Mesenchymal stem cell (in vitro differentiated cells and primary cell): ENCODE results near the gene FUBP3.
A peak's percentile ranks its signal among the peaks of the same experiment; 100 is the strongest.

ENCODE experiments used
- DNase-seq: peaks from one replicate; pipeline ENCODE4 v3.0.0-alpha.2; 2013
- H2AFZ ChIP-seq: one replicate; pipeline ENCODE4 v1.6.1; 2013; ENCODE audit warnings: low read depth, mild to moderate bottlenecking, control low read depth, inconsistent platforms, low read length, moderate library complexity
- H2AK5ac ChIP-seq: 2 replicates; pipeline ENCODE4 v1.6.1; 2013; ENCODE audit warnings: low read length, moderate library complexity, mild to moderate bottlenecking, inconsistent platforms; ENCODE audit not compliant: severe bottlenecking
- H2BK120ac ChIP-seq: one replicate; pipeline ENCODE4 v1.6.1; 2013; ENCODE audit warnings: low read depth, mild to moderate bottlenecking, inconsistent platforms, low read length, moderate library complexity
- H2BK12ac ChIP-seq, 2 experiments: one replicate each; pipeline ENCODE4 v1.6.1; 2013; ENCODE audit warnings: inconsistent platforms in 2 of 2, low read length in 2 of 2, mild to moderate bottlenecking in 2 of 2, moderate library complexity in 2 of 2, control low read depth in 1 of 2
- H2BK15ac ChIP-seq: one replicate; pipeline ENCODE4 v1.6.1; 2013; ENCODE audit warnings: mild to moderate bottlenecking, low read depth, inconsistent platforms; ENCODE audit not compliant: poor library complexity, severe bottlenecking
- H2BK5ac ChIP-seq: 2 replicates; pipeline ENCODE4 v1.6.1; 2013; ENCODE audit warnings: low read depth, mild to moderate bottlenecking, low read length, control low read depth, inconsistent platforms; ENCODE audit not compliant: poor library complexity, severe bottlenecking
- H3K14ac ChIP-seq, 2 experiments: one replicate each; pipeline ENCODE4 v1.6.1; 2013; ENCODE audit warnings: inconsistent platforms in 2 of 2, low read length in 2 of 2, control low read depth in 1 of 2, mild to moderate bottlenecking in 1 of 2, moderate library complexity in 1 of 2
- H3K18ac ChIP-seq, 2 experiments: one replicate each; pipeline ENCODE4 v1.6.1; 2013; ENCODE audit warnings: inconsistent platforms in 2 of 2, low read length in 2 of 2, control low read depth in 1 of 2, low read depth in 1 of 2, mild to moderate bottlenecking in 1 of 2
- H3K23ac ChIP-seq, 2 experiments: one replicate each; pipeline ENCODE4 v1.6.1; 2013; ENCODE audit warnings: inconsistent platforms in 2 of 2, low read length in 2 of 2, mild to moderate bottlenecking in 2 of 2, moderate library complexity in 2 of 2, control low read depth in 1 of 2
- H3K27ac ChIP-seq: 2 replicates; pipeline ENCODE4 v1.5.1; 2013; ENCODE audit warnings: mild to moderate bottlenecking, moderate library complexity, low read length, control low read depth, inconsistent platforms; ENCODE audit not compliant: poor library complexity, severe bottlenecking
- H3K27me3 ChIP-seq, 2 experiments: 2 replicates each; pipeline versions ENCODE4 v1.6.1 to v1.7.0; 2013; ENCODE audit warnings: low read length in 2 of 2, mild to moderate bottlenecking in 2 of 2, moderate library complexity in 2 of 2, control low read depth in 1 of 2, inconsistent platforms in 1 of 2; ENCODE audit not compliant: control insufficient read depth in 1 of 2, insufficient read depth in 1 of 2
- H3K36me3 ChIP-seq, 2 experiments: 2 replicates each; pipeline versions ENCODE4 v1.6.1 to v1.7.0; 2013; ENCODE audit warnings: low read length in 2 of 2, control low read depth in 1 of 2, inconsistent platforms in 1 of 2, low read depth in 1 of 2, mild to moderate bottlenecking in 1 of 2; ENCODE audit not compliant: insufficient read depth in 2 of 2, control insufficient read depth in 1 of 2
- H3K4ac ChIP-seq, 2 experiments: one replicate each; pipeline ENCODE4 v1.6.1; 2013; ENCODE audit warnings: inconsistent platforms in 2 of 2, low read length in 2 of 2, mild to moderate bottlenecking in 2 of 2, moderate library complexity in 2 of 2, control low read depth in 1 of 2, low read depth in 1 of 2
- H3K4me1 ChIP-seq: 2 replicates; pipeline ENCODE4 v1.6.1; 2013; ENCODE audit warnings: low read depth, low read length, control low read depth; ENCODE audit not compliant: control insufficient read depth, insufficient read depth
- H3K4me2 ChIP-seq: 2 replicates; pipeline ENCODE4 v1.6.1; 2013; ENCODE audit warnings: low read length, mild to moderate bottlenecking, inconsistent platforms; ENCODE audit not compliant: poor library complexity, severe bottlenecking
- H3K4me3 ChIP-seq, 2 experiments: 2 replicates each; pipeline versions ENCODE4 v1.5.1 to v1.7.0; 2013; ENCODE audit warnings: low read length in 2 of 2, mild to moderate bottlenecking in 2 of 2, control low read depth in 1 of 2, low read depth in 1 of 2; ENCODE audit not compliant: insufficient read depth in 1 of 2
- H3K79me1 ChIP-seq: replicated peaks from 2 replicates; pipeline ENCODE4 v1.6.1; 2013; ENCODE audit warnings: mild to moderate bottlenecking, control low read depth, low read length, inconsistent platforms; ENCODE audit not compliant: poor library complexity, severe bottlenecking
- H3K9ac ChIP-seq: 2 replicates; pipeline ENCODE4 v1.7.0; 2013; ENCODE audit warnings: mild to moderate bottlenecking, low read length, moderate library complexity
- H3K9me3 ChIP-seq: 2 replicates; pipeline ENCODE4 v1.7.0; 2013; ENCODE audit warnings: mild to moderate bottlenecking, low read length; ENCODE audit not compliant: control insufficient read depth
- H4K8ac ChIP-seq: one replicate; pipeline ENCODE4 v1.6.1; 2013; ENCODE audit warnings: inconsistent platforms, mild to moderate bottlenecking, low read length, moderate library complexity
- H4K91ac ChIP-seq: one replicate; pipeline ENCODE4 v1.6.1; 2013; ENCODE audit warnings: mild to moderate bottlenecking, low read length, inconsistent platforms
- WGBS: methylation state at CpG from one replicate; pipeline ENCODE4 v1.1.7; 2013; ENCODE audit warnings: mixed read lengths; 5-methylcytosine and 5-hydroxymethylcytosine counted together

FUBP3 gene

GRCh38 chr9:130663977-130664250 is 84.5 kb downstream of the FUBP3 start:
- no peak overlapping the region for H3K27ac ChIP-seq
- H3K4me3 ChIP-seq = no peak overlapping the region
- 0% methylated on average over 2 of the region's 19 CpGs for WGBS
- no peak overlapping the region for H2BK120ac ChIP-seq
- H2AFZ ChIP-seq = no peak overlapping the region
- H4K91ac ChIP-seq = no peak overlapping the region
- H3K4me1 ChIP-seq = peaks cover 44% of the 10 kb centered on the region
- no peak overlapping the region for H4K8ac ChIP-seq
- peak overlapping the region in 1 of 2 experiments; percentile 39 for H3K23ac ChIP-seq
- H3K4ac ChIP-seq = no peak overlapping the region
- H3K9me3 ChIP-seq = peaks cover 1% of the 10 kb centered on the region
- peak overlapping the region; percentile 38 for H2BK15ac ChIP-seq
- no peaks in the 10 kb centered on the region for H3K79me1 ChIP-seq
- H3K27me3 ChIP-seq = peaks cover 92 to 95% of the 10 kb centered on the region in 2 experiments
- H2AK5ac ChIP-seq = no peak overlapping the region
- no peak overlapping the region for H3K14ac ChIP-seq
- no peak overlapping the region for H2BK5ac ChIP-seq
- H3K18ac ChIP-seq = no peak overlapping the region
- no peak overlapping the region for H2BK12ac ChIP-seq
- no peak overlapping the region for H3K4me2 ChIP-seq
- no peak for DNase-seq
- no peak overlapping the region for H3K9ac ChIP-seq
- H3K36me3 ChIP-seq = no peaks in the 10 kb centered on the region

- H3K23ac ChIP-seq = peak within 1 kb of the TSS; percentile 39 to 70
- no peak within 1 kb of the TSS for H3K4ac ChIP-seq
- no peak within 1 kb of the TSS for H4K91ac ChIP-seq
- no peak within 1 kb of the TSS for H3K18ac ChIP-seq
- peaks cover 87 to 90% of the 10 kb centered on the region in 2 experiments for H3K27me3 ChIP-seq
- H3K4me2 ChIP-seq = peak within 1 kb of the TSS; percentile 21
- no peaks in the 10 kb centered on the region for H3K79me1 ChIP-seq
- no peak for DNase-seq
- H2BK120ac ChIP-seq = no peak within 1 kb of the TSS
- peaks cover 44% of the 10 kb centered on the region for H3K4me1 ChIP-seq
- no peak within 1 kb of the TSS for H3K14ac ChIP-seq
- H2BK15ac ChIP-seq = peak within 1 kb of the TSS; percentile 38
- no peak within 1 kb of the TSS for H2AK5ac ChIP-seq
- H3K9me3 ChIP-seq = no peaks in the 10 kb centered on the region
- H2BK5ac ChIP-seq = no peak within 1 kb of the TSS
- no peak within 1 kb of the TSS for H2BK12ac ChIP-seq
- no peaks in the 10 kb centered on the region for H3K36me3 ChIP-seq
- 2% methylated on average over 73 of the region's 76 CpGs for WGBS
- no peak within 1 kb of the TSS for H3K4me3 ChIP-seq
- no peak within 1 kb of the TSS for H2AFZ ChIP-seq
- no peak within 1 kb of the TSS for H3K9ac ChIP-seq
- no peak within 1 kb of the TSS for H4K8ac ChIP-seq
- H3K27ac ChIP-seq = no peak within 1 kb of the TSS
These were observed 85.1 kb downstream of the FUBP3 start, which contains the start of gene PRDM12 for GRCh38 chr9:130664251-130665028. PRDM12 (plus strand) TSS chr9:130664594; CDS start chr9:130664654, 60 bp downstream.

GRCh38 chr9:130665029-130665430 is 85.7 kb downstream of the FUBP3 start:
- DNase-seq = no peak
- H4K91ac ChIP-seq = no peak overlapping the region
- WGBS = 3% methylated on average over 15 of the region's 26 CpGs

GRCh38 chr9:130665431-130666392 is 86.3 kb downstream of the FUBP3 start:
- Histone ChIP-seq H3K9ac (no peak overlapping the region), H2BK5ac (no peak overlapping the region), H3K27ac (no peak overlapping the region), H3K4ac (no peak overlapping the region), H3K9me3 (no peaks in the 10 kb centered on the region), H2BK15ac (no peak overlapping the region), H4K8ac (no peak overlapping the region), H2BK12ac (no peak overlapping the region), H3K36me3 (no peaks in the 10 kb centered on the region), H3K18ac (no peak overlapping the region), H4K91ac (no peak overlapping the region), H3K4me1 (peaks cover 37% of the 10 kb centered on the region), H3K27me3 (peaks cover 79 to 87% of the 10 kb centered on the region in 2 experiments), H2AFZ (no peak overlapping the region), H2AK5ac (no peak overlapping the region), H2BK120ac (no peak overlapping the region), H3K4me2 (peak overlapping the region; percentile 24), H3K14ac (no peak overlapping the region), H3K23ac (no peak overlapping the region), H3K4me3 (no peak overlapping the region), H3K79me1 (no peaks in the 10 kb centered on the region)
- no peak for DNase-seq
- 7% methylated on average over 61 of the region's 61 CpGs for WGBS

More at GRCh38 chr9:130665029-130665430, 85.7 kb downstream of the FUBP3 start:
- Histone ChIP-seq H2BK15ac (no peak overlapping the region), H2AFZ (no peak overlapping the region), H2BK12ac (no peak overlapping the region), H3K4me3 (no peak overlapping the region), H3K4me1 (peaks cover 41% of the 10 kb centered on the region), H3K9ac (no peak overlapping the region), H3K79me1 (no peaks in the 10 kb centered on the region), H3K18ac (no peak overlapping the region), H3K27me3 (peaks cover 84 to 89% of the 10 kb centered on the region in 2 experiments), H2BK5ac (no peak overlapping the region), H2AK5ac (no peak overlapping the region), H3K23ac (peak overlapping the region; percentile 2 to 70), H3K9me3 (no peaks in the 10 kb centered on the region), H3K14ac (no peak overlapping the region), H4K8ac (no peak overlapping the region), H3K27ac (no peak overlapping the region), H3K4ac (no peak overlapping the region), H2BK120ac (no peak overlapping the region), H3K4me2 (no peak overlapping the region), H3K36me3 (no peaks in the 10 kb centered on the region)
